NT2/D1 (cell line): Measurements from ENCODE around the gene LORICRIN.

Experiments used
- DNase-seq: peaks from one replicate; pipeline ENCODE4 v3.0.0-alpha.2; 2011; ENCODE audit warnings: low read depth, low spot score
- H3K27me3 ChIP-seq: 2 replicates; pipeline ENCODE4 v1.6.0; 2011; ENCODE audit warnings: mild to moderate bottlenecking; ENCODE audit not compliant: insufficient read length, insufficient read depth
- H3K36me3 ChIP-seq: 2 replicates; pipeline ENCODE4 v1.6.1; 2011; ENCODE audit warnings: mild to moderate bottlenecking, low read length, mixed read lengths; ENCODE audit not compliant: insufficient read depth, insufficient read length
- H3K4me1 ChIP-seq: 2 replicates; pipeline ENCODE4 v1.5.1; 2011; ENCODE audit not compliant: insufficient read depth, insufficient read length
- H3K4me3 ChIP-seq: 2 replicates; pipeline ENCODE4 v1.5.1; 2011; ENCODE audit warnings: low read depth; ENCODE audit not compliant: insufficient read length
- H3K9ac ChIP-seq: 2 replicates; pipeline ENCODE4 v1.6.0; 2011; ENCODE audit warnings: low read depth; ENCODE audit not compliant: insufficient read length
- H3K9me3 ChIP-seq: 2 replicates; pipeline ENCODE4 v1.5.1; 2011; ENCODE audit warnings: mild to moderate bottlenecking, low read length; ENCODE audit not compliant: insufficient read depth
- SUZ12 ChIP-seq: IDR thresholded peaks from 2 replicates; pipeline ENCODE4 v1.6.1; 2011; ENCODE audit not compliant: insufficient read length, insufficient read depth; ENCODE audit errors: extremely low read depth
- YY1 ChIP-seq: IDR thresholded peaks from 2 replicates; pipeline ENCODE4 v1.6.1; 2011; ENCODE audit not compliant: insufficient read length, insufficient read depth
- ZNF274 ChIP-seq: IDR thresholded peaks from 2 replicates; pipeline ENCODE4 v1.6.1; 2011; ENCODE audit warnings: mild to moderate bottlenecking, low read depth, low read length

The LORICRIN gene

GRCh38 chr1:153307221-153307600, 47.7 kb downstream of the LORICRIN start:
- no peaks in the 10 kb centered on the region for H3K27me3 ChIP-seq
- H3K4me1 ChIP-seq: peaks cover 5% of the 10 kb centered on the region
- no peaks in the 10 kb centered on the region for H3K36me3 ChIP-seq
- TF ChIP-seq SUZ12: no peak
- no peak for TF ChIP-seq ZNF274
- TF ChIP-seq YY1: no peak
- H3K9me3 ChIP-seq: no peaks in the 10 kb centered on the region
- no peak overlapping the region for H3K4me3 ChIP-seq
- DNase-seq: no peak
- no peak overlapping the region for H3K9ac ChIP-seq

GRCh38 chr1:153308540-153308939, 49.1 kb downstream of the LORICRIN start:
- Histone ChIP-seq H3K27me3 (no peaks in the 10 kb centered on the region), H3K36me3 (no peaks in the 10 kb centered on the region), H3K9me3 (no peaks in the 10 kb centered on the region), H3K9ac (no peak overlapping the region), H3K4me3 (no peak overlapping the region), H3K4me1 (peaks cover 5% of the 10 kb centered on the region)
- no peak for DNase-seq
- no peak for TF ChIP-seq SUZ12
- no peak for TF ChIP-seq ZNF274
- no peak for TF ChIP-seq YY1

GRCh38 chr1:153309441-153309840, 50.0 kb downstream of the LORICRIN start:
- Histone ChIP-seq H3K9me3 (no peaks in the 10 kb centered on the region), H3K4me3 (no peak overlapping the region), H3K27me3 (no peaks in the 10 kb centered on the region), H3K36me3 (no peaks in the 10 kb centered on the region), H3K4me1 (peaks cover 5% of the 10 kb centered on the region), H3K9ac (no peak overlapping the region)
- DNase-seq: no peak
- no peak for TF ChIP-seq SUZ12
- TF ChIP-seq YY1: no peak
- TF ChIP-seq ZNF274: no peak

GRCh38 chr1:153310526-153310925, 51.0 kb downstream of the LORICRIN start:
- no peak for DNase-seq
- Histone ChIP-seq H3K9me3 (no peaks in the 10 kb centered on the region), H3K36me3 (no peaks in the 10 kb centered on the region), H3K4me1 (peaks cover 5% of the 10 kb centered on the region), H3K27me3 (no peaks in the 10 kb centered on the region), H3K9ac (no peak overlapping the region), H3K4me3 (no peak overlapping the region)
- TF ChIP-seq ZNF274: no peak
- no peak for TF ChIP-seq YY1
- no peak for TF ChIP-seq SUZ12
